ENCODE data around the gene POLR1C.
"Not testable (repeated sequence)": the region's sequence is repeated elsewhere in the genome, so short reads cannot be mapped to it uniquely, and the experiment has no call there.

POLR1C gene

DNA sequence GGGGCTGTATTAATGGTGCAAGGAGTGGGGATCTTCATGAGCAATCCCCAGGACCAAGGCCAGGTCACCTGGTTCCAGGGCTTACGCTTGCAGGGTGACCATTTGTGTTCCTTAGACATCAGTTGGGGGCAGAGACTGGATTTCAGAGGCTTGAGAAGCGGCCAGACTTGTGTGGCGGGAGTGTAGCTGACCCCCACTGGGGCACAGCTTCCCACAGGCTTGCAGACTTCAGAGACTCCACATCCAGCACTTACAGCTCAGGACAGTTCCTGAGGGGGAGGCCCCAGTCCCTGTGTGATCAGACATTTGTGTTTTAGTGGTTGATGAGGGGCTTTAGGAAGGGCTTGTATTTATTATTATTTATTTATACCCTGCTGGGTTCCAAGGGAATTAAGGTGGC, 24.2 kb upstream of the POLR1C start:
- DNase-seq (ENCODE audit: low spot score): no peak

DNA sequence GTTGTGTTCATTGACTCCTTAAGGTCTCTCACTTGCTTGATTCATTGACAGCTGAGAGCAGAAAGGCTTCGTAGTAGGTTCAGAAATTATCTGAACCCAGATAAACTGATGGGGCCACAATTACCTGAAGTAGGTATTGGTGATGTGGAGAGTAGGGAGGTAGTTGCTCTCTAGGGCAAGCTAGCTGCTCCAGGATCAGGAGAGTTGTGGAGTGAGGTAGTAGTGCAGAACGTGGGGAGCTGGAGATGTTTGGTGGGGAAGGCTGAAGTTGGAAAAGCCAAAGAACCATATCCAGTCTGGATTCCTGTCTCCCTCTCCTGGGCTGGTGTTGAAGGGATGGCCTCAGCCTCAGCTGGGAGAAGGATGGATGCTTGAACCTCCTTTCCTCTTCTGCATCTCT, 23.7 kb upstream of the POLR1C start:
- DNase-seq (ENCODE audit: low spot score): no peak

DNA sequence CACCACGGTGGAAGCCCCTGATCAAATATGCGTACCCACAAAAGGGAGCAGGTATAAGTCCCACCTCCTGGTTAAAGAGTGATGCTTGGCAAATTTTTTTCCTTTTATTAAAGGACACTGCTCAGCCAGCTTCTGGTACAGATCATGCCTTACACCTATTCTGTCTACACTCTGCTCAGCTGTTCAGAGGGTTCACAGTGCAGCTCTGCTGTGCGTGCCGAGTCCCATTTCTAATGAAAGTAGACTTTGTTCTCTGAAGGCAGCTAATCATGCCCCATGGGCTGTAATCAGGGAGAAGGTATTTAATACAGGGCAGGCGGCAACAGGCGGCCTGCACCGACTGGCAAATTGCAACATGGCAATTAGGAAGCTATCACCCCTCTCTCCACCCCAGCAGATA, 23.1 kb upstream of the POLR1C start:
- DNase-seq (ENCODE audit: low spot score): peak; percentile 87

DNA sequence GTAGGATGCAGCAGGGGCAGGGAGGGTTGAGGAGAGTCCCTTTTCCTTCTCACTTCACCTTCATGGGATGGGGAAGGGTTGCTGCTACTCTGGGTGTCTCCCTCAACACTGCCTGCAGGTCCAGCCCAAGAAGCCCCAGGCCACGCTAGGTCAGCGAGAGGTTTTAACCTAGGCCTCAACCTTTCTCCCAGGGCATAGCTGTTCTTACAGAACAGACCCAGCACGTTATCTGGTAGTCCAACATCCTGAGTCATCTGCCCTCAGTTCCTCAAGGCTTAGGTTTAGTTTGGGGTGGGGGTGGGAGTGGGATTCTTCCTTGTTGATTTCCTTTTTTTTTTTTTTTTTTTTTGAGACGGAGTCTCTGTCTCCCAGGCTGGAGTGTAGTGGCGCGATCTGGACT, 22.6 kb upstream of the POLR1C start:
- DNase-seq (ENCODE audit: low spot score): no peak

- DNase-seq (ENCODE audit: low spot score): no peak
Measured at GRCh38 chr6:43494766-43495165, 22.1 kb upstream of the POLR1C start.

- DNase-seq (ENCODE audit: low spot score): no peak
Measured at GRCh38 chr6:43495409-43495941, 21.4 kb upstream of the POLR1C start.

DNA sequence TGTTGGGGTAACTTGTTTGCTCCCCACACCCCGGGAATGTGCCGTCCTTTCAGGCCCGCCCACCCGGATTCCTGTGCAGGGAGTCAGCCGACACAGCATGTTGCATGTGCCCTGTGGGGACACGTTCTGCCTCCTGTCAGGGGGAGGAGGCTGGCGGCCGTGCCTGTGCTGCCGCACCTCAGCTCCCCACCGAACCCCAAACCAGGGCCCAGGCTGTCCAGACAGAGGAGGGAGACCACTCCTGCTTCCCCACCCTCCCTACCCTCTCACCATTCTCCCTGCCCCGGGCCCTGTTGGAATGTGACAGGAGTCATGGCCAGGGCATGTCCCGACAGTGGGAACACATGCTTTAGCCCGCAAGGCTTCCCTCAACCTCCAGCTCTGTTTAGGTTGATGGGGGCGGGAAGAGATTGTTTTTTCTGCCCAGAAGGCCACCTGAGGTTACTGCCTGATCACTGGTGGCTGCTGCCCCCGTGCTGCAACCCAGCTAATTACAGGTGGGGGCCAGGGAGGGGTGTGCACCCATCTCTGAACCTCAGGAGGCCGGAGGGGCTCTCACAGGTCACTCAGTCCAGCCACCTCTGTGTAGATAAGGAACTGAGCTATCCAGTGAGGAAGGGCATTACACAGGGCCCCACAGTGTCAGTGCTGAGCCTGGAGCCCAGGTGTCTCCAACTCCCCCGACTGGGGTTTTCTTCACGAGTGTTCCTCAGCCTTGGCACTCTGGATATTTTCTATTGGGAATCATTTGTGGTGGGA, 20.3 kb upstream of the POLR1C start:
- peak; percentile 45 for DNase-seq (ENCODE audit: low spot score)

- no peak for DNase-seq (ENCODE audit: low spot score)
Measured at GRCh38 chr6:43497129-43497396, 19.8 kb upstream of the POLR1C start.

GRCh38 chr6:43497689-43498088, 19.2 kb upstream of the POLR1C start:
- DNase-seq (ENCODE audit: low spot score): no peak

- DNase-seq (ENCODE audit: low spot score): not testable (repeated sequence)
Measured at GRCh38 chr6:43498291-43498690, 18.6 kb upstream of the POLR1C start.

DNA sequence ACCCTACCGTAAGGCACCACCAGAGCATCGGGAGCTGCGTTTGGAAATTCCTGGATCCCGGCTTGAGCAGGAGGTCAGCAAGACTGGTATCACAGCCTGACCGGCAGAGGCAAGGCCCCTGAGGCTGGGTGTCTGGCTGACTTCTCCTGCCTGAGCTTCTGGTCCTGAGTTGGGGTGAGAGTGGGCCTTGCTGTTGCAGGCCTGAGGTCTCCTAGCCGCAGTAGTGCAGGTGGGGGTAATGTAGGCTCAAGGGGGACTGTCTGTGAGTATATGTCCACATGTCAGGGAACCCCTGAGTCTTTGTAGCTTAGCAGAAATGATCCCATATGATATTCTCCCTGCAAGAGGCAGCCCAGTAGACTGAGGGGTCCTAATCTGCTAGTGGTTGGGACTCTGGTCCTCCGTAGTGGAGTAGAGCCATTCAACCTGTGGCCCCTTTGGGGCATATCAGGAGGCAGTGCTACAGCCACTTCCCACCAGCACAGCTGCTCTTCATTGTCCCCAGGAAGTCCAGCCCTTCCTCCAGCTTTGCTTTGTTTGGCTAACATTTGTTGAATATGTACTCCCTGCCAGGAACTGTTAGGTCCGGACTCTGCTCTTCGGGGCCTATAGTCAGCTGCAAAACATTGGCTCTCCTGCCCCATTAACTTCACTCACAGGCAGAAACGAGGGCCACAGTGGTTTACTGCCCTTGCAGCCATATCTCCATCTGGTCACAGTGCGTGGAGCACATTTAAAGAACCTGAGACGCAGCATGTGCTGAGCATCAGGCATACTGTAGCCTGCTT, 17.7 kb upstream of the POLR1C start:
- no peak for DNase-seq (ENCODE audit: low spot score)

- no peak for DNase-seq (ENCODE audit: low spot score)
Measured at GRCh38 chr6:43500921-43501320, 16.0 kb upstream of the POLR1C start.

DNA sequence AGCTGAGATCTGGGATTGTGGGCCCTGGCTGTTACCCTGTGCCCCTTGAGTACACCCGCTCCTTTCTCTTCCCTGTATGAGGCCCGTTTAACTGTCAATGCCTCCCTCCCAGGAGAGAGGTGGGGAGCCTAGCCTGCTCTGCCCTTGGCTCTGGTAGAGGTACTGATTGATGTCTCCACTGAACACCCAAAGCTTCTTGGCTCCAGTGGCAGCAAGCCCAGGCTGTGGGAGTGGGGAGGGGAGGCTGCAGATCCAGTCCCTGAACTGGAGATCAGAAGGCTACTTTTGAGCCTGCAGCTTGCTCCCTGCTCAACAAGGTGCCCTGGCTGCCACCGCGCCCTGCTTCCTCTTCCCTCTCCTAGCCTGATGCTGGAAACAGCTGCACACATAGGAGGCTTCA, 14.2 kb upstream of the POLR1C start:
- DNase-seq (ENCODE audit: low spot score): no peak

- no peak for DNase-seq (ENCODE audit: low spot score)
Measured at GRCh38 chr6:43503443-43503842, 13.4 kb upstream of the POLR1C start.

GRCh38 chr6:43504756-43505593, 11.9 kb upstream of the POLR1C start:
- DNase-seq (ENCODE audit: low spot score): no peak

- no peak for DNase-seq (ENCODE audit: low spot score)
Measured at GRCh38 chr6:43505718-43506117, 11.2 kb upstream of the POLR1C start.

DNA sequence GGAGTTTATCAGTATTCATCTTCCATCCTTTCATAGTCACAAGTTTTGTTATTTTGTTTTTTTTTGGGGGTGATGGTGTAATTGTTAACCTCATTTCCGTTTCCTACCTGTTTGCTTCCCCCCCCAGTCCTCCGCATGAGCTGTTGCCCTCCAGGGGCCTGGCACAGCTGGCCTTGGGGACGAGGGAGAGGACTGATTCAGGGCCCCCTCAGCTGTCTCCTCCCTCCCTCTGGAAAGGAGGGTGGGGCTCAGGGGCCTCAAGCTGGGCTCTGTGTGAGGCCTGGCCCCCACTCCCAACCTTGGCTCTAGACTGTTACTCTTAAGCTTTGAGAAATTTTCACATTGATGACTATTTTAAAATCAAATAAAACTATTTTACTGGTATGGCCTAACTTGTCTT, 10.7 kb upstream of the POLR1C start:
- DNase-seq (ENCODE audit: low spot score): no peak

DNA sequence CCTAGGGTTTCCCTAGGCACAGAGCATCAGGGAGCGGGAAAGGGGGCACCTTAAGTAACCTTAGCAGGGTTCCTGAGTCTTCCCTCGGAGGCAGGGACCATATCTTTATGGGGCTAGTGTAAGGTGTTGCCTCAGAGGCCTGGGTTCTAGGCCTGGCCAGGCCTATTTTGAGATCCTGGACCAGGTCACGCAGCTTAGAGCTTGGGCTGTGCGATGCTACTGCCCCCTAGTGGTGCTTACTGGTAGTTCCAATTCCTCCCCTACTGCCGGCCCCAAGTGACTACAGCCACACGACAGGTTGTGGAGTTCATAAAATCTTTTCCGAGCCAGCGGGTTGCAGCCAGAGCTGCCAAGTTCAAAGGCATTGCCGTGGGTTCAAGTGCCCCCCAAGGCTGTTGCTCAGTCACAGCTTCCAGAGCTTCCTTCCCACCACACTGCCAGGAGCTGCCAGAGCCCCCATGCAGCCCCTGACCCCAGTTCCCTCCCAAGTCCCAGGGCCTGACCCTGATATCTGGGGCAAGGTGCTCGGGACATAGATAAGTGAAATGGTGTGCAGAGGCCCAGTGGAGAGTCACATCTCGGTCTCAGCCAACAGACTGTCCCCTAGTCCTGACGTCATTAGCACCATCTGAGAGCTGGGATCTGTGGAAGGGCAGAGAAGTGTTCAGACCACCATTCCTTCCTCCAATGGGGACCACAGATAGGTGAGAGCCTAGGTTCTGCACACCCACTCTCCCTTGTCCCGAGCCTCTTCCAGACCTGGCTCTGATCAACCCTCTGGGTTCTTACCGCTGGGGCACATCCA, 10.0 kb upstream of the POLR1C start:
- DNase-seq (ENCODE audit: low spot score): peak; percentile 79

- no peak for DNase-seq (ENCODE audit: low spot score)
Measured at GRCh38 chr6:43508481-43509141, 8.3 kb upstream of the POLR1C start.

GRCh38 chr6:43509142-43509983, 7.5 kb upstream of the POLR1C start:
- no peak for DNase-seq (ENCODE audit: low spot score)
